HK-2 (cell line): ENCODE results near the gene CSNK2A2.

Experiments used
- DNase-seq: peaks from one replicate; pipeline ENCODE4 v3.0.0-alpha.2; 2018; ENCODE audit not compliant: unreplicated experiment

Gene CSNK2A2

GRCh38 chr16:58198022-58198683 is at the start of gene CSNK2A2:
TSS of gene CSNK2A2 (minus strand) at chr16:58198106. CDS start at chr16:58197736, 370 bp downstream.
- peak; percentile 67 for DNase-seq

- no peak for DNase-seq
These were observed 45.7 kb upstream of the CSNK2A2 start for GRCh38 chr16:58243528-58244004.

GRCh38 chr16:58236831-58237230 is 38.9 kb upstream of the CSNK2A2 start:
- no peak for DNase-seq

DNA sequence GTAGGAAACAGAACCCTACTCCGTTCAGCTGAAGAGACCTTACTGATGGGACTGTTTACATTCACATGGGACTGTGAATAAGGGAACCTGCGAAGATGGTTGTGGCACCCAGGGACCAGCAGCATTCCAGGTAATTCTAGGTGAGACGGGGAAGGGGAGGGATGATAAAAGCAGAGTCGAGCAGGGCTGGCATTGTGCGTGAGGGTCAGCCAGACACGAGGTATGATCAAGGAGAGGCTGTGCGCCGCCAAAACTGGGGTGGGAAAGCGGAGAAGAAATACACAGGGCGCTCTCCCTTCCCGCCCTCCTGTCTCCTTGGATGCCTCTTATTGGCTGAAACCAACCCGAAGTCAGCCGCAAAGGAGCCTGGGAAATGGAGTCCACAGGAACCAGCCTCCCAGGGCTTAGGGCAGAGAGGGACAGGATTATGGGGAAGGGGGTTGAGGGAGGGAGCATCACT is 38.4 kb upstream of the CSNK2A2 start:
- peak; percentile 60 for DNase-seq

DNA sequence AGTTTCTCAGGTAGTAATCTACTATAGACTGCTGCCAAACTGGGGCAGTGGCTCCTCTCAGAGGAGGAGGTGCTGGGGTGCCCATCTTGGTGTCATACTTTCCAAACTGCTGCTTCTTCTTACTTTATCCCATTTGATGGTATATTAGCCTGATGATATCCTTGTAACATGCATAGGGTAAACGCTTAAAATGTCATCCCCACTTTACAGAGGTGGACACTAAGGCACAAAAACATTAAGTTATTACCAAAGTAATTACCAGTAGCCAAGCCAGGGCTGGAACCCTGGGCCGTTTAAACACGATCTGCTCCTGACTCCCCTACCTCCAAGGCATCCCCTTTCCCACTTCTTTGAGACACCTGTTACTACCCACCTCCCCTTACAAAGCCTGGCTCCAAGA is 37.8 kb upstream of the CSNK2A2 start:
- no peak for DNase-seq

- no peak for DNase-seq
These were observed 37.1 kb upstream of the CSNK2A2 start for GRCh38 chr16:58234831-58235595.

DNA sequence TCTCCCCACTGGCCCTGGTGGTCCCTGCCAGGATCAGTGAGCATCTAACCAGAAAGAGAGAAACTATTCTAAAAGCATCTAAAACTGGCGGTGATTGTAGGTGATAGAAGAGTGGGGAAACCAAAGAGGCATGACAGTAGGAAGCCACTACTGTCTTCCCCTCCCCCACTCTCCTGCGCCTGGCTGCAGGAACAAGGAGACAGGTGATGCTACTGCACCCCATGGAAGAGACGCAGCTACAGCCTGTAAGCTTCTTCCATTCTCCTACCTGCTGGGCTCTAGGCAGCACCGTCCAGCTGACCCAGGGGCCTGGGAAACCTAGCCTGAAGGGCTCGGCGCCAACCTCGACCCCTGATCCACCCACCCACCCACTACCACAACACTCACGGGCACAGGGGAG is 32.4 kb upstream of the CSNK2A2 start:
- no peak for DNase-seq

- no peak for DNase-seq
These were observed 28.9 kb upstream of the CSNK2A2 start for GRCh38 chr16:58226790-58227189.

DNA sequence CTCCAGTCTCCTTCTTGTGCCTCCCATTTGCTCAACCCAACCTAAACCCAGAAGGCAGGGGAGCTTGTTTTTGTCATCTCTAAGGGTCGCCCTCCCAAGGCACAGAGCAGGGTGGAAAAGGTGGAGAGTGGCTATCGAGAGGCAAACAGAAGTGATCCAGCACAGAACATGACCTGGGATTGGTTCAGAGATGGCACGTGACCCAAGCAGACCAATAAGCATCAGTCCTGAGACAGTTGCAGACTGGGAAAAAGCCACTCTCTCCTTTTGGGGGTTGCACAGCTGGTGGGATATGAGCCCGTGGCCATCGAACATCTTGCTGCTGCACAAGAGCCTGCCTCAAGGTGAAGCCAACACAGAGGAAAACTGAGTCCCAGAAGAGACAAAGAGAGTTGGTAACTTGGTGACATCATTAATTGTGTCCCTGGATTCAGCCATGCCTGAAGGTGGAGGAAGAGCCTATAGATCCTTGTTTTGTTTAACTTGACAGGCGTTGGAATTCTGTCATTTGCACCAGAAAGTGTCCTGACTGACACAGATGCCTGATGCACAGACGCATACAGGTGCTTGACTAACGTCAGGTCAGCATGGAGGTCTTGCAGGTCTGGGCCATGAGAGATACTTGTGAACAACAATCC is 28.2 kb upstream of the CSNK2A2 start:
- DNase-seq: no peak

- peak; percentile 18 for DNase-seq
These were observed 24.8 kb upstream of the CSNK2A2 start for GRCh38 chr16:58222532-58223316.

DNA sequence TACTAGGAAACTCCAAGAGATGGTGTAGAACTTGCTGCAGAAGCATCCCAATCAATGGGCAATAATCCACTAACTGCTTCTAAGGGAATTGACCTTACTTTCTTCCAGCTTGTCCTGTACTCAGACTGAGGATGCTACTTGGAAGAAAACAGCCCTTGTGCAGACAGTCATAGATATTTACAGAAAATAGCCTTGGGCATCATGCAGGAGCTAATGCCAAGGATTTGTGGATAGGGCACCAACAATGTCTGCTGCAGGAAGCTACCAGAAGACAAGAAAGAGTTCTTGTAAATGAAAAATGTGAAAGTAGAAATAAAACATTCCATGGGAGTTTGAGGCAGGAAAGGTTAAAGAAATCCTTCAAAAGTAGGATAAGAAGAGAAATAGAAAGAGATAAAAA is 21.5 kb upstream of the CSNK2A2 start:
- DNase-seq: no peak

DNA sequence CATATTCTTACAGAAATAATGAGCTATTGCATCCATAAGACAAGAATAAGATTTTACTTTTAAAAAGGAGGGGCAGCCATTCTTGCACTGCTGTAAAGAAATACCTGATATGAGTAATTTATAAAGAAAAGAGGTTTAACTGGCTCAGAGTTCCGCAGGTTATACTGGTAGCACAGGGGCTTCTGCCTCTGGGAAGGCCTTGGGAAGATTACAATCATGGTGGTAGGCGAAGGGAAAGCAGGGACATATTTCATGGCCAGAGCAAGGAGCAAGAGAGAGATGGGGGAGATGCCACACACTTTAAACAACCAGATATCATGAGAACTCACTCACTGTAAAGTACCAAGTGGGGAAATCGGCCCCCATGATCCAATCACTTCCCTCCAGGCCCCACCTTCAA is 20.9 kb upstream of the CSNK2A2 start:
- no peak for DNase-seq

DNA sequence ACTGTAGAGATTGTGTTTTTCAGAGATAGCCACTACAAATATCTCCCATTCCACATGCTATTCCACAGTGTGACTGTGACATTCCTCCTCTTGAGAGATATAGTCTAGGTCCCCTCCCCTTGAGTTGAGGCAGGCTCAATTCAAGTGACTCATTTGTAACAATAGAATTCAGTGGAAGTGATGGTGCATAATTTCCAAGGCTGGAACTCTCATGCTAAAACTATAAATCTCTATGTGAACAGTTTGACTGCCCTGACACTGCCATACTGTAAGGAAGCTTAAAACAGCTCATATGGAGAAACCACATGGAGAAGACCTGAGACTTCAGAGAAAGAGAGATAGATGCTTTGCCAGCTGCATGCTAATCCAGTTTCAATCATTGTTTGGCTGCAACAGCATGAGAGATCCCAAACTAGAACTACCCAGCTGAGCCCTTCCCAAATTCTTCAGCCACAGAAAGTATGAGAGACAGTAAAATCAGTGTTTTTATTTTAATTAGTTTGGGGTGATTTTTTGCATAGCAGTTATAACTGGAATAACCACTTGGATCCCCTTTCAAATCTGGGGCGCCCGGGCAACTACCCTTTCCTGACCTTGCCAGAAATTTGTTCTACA is 19.5 kb upstream of the CSNK2A2 start:
- DNase-seq: no peak

DNA sequence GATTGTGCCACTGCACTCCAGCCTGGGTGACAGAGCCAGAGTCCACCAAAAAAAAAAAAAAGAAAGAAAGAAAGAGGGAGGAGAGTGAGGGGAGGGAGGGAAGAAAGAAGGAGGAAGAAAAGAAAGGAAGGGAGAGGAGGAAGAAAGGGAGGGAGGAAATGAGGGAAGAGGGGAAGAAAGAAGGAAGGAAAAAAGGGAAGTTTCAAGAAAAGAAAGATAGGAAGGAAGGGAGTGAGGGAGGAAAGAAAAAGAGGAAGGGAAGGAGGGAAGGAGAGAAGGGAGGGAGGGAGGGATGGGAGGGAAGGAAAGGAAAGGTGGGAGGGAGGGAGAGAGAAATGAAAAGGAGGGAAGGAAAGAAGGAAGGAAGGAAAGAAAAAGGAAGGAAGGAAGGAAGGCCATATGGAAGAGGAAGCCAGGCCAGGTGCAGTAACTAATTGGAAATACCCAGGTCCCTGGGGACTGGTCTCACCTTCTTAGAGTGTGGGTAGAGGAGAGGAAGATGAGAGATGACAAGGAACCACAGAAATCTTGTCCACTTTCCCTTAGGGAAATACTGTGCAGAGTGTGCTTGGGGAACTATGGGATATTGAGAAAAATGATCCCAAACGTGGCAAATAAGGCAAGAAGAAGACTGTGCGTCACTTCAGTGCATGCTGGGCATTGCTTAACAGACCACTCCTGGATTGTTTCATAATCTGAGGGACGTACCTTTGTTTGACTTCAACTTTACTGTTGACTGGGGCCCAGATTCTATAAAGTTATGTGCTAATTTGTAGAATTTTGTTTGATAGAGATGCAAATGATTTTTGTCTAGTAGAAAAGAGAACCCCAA is 15.1 kb upstream of the CSNK2A2 start:
- DNase-seq: no peak

DNA sequence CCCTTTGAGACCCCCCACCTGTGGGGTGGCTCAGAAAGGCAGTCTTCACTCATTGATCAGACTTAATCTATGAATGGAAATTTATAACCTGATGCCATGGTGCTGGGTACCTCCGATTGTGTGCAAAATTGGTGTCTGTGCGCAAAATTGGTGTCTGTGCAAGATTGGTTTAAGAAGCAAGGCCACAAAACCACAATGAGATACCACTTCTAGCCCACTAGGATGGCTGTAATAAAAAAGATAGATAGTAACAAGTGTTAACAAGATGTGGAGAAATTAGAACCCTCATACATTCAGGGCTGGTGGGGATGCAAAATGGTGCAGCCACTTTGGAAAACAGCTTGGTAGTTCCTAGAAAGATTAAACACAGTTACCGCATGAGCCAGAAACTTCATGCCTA is 13.9 kb upstream of the CSNK2A2 start:
- DNase-seq: no peak

DNA sequence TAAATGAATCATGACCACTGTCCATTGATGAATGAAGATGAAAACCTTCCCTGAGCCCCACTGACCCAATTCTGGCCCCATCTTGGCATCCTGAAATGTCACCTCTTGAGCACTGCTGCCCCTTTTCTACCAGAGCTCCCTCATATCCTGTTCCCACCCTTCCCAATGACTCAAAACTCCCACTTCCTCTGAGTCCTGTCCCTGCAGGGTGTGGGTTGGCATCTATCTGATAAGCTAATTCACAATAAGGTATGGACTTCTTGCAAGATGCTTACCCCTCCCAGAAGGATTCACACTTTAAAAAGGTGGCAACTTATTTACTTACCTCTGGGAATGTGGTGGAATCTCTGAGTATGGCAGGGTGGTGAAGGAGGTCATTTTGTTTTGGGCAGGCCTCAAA is 13.3 kb upstream of the CSNK2A2 start:
- no peak for DNase-seq

- DNase-seq: no peak
These were observed 7.5 kb upstream of the CSNK2A2 start for GRCh38 chr16:58205276-58206036.

DNA sequence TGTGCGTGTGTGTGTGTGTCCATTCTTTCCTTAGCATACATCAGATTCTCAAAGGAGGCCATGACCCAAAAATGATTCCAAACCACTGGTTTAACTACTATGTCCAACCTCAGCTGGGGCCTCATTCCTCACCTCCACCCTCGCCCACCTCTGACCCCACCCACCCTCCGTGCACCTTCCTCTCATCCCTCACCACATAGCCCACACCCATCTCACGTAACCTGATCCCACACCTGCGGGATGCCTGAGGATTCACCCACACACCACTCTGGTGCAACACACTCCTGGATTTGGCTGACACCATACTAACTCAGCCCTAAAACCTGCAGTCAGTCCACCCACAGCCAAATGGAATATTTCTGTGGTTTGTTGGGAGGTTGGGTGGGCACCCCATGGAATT is 3.3 kb upstream of the CSNK2A2 start:
- DNase-seq: no peak

DNA sequence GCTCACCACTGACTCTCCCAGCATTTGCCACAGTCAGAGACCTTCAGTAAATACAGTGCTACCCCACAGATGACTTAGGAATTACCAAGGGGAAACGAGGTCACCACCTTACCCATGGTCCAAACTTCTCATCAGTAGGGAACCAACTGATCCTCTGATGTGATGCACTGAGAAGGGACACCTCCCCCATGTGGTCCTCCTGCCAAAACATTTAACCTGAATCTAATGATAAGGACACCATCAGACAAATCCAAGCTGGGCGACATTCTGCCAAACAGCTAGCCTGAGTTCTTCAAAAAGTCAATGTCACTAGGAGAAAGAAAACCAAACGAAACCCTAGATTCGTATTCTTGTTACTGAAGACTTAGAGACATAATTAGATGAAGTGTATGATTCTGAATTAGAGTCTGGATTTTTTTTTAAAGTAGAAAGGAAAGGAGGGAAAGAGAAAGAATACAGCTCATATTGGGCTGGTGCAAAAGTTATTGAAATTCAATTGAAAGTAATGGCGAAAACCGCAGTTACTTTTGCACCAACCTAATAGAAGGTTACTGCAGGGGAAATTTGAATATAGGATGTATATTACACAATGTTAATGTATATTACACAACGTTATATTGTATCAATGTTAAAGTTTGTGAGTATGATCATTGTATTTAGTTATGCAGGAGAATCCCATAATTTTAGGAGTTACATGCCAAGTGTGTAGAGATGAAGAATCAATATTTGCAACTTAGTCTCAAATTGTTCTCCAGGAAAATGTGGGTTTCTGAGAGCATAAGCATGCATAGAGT is 2.3 kb upstream of the CSNK2A2 start:
- no peak for DNase-seq
